Fibroblast of skin of left quadriceps (primary cell): ENCODE data around the gene PEX5.
"Not testable (repeated sequence)": the region's sequence is repeated elsewhere in the genome, so short reads cannot be mapped to it uniquely, and the experiment has no call there.

ENCODE experiments used
- DNase-seq, 2 experiments: peaks; one replicate each; pipeline ENCODE4 v3.0.0-alpha.2; 2013; ENCODE audit warnings: low read depth in 2 of 2

PEX5 gene

DNA sequence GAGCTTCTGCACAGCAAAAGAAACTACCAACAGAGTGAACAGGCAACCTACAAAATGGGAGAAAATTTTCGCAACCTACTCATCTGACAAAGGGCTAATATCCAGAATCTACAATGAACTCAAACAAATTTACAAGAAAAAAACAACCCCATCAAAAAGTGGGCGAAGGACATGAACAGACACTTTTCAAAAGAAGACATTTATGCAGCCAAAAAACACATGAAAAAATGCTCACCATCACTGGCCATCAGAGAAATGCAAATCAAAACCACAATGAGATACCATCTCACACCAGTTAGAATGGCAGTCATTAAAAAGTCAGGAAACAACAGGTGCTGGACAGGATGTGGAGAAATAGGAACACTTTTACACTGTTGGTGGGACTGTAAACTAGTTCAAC, 24.3 kb downstream of the PEX5 start:
- DNase-seq: not testable (repeated sequence)

- DNase-seq: no peak
Observed at GRCh38 chr12:7217475-7218069, 28.1 kb downstream of the PEX5 start.

GRCh38 chr12:7219599-7220243, 30.2 kb downstream of the PEX5 start:
- peak; percentile 37 to 46 for DNase-seq

- DNase-seq: no peak
Observed at GRCh38 chr12:7221486-7221885, 32.0 kb downstream of the PEX5 start.

DNA sequence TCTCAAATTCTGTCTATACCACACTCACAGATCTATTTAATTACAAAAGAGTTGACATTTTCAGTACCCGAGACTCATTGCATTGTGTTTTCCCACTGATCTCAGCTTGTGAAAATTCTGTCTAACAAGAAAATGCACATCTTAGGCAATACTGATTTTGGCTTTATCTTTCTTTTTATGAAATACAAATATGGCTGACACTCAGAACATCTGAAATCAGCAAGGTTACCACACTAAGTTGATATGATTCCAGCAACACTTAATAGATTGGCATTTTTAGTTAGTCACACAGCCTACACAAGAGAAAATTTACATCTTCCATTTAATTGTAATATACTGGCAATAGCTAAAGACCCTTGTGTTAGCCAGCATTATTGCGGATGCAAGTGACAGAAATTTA, 40.3 kb downstream of the PEX5 start:
- DNase-seq: no peak

DNA sequence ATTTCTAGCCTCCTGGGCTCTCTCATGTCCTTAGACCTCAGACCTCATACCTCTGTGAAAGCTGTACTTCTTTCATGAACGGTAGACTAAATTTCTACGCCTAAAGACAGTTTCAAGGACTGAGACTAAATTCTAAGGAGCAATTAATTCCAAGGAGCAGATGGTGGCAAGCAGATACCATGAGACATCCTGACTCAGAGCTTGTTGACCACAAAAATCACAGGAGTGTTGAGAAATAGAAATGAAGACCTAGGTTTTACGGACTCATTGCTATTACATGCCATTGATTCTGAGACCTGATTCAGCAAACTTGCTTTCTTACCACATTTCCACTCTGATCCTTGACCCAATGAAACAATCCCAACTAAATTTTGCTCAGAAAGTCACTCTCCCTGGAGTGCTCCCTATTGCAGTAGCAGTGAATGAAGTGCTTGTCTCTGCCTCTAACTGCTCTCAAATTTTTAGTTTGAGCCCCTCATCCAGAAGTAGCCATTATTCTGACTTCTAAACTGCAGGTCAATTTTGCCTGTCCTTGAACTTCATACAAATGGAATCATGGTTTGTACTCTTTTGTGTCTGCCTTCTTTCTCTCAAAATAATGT, 52.0 kb downstream of the PEX5 start:
- peak; percentile 29 to 42 for DNase-seq

- no peak for DNase-seq
Observed at GRCh38 chr12:7242176-7243101, 53.0 kb downstream of the PEX5 start.

DNA sequence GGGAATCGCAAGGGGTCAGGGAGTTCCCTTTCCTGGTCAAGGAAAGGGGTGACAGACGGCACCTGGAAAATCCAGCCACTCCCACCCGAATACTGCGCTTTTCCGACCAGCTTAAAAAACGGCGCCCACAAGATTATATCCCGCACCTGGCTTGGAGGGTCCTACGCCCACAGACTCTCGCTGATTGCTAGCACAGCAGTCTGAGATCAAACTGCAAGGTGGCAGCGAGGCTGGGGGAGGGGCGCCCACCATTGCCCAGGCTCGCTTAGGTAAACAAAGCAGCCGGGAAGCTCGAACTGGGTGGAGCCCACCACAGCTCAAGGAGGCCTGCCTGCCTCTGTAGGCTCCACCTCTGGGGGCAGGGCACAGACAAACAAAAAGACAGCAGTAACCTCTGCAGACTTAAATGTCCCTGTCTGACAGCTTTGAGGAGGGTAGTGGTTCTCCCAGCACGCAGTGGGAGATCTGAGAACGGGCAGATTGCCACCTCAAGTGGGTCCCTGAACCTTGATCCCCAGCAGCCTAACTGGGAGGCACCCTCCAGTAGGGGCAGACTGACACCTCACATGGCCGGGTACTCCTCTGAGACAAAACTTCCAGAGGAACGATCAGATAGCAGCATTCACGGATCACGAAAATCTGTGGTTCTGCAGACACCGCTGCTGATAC, 62.0 kb downstream of the PEX5 start:
- not testable (repeated sequence) for DNase-seq

GRCh38 chr12:7259060-7259459, 69.6 kb downstream of the PEX5 start:
- DNase-seq: no peak
